Measurements from ENCODE around the gene NSUN2. TPM values are rescaled to one million over a fixed set of nuclear protein-coding genes. Genes with fewer than 3 reads are reported as not detected.

NSUN2 gene
- total RNA-seq, 1 donor from 2014 or later: 78.1 TPM

DNA sequence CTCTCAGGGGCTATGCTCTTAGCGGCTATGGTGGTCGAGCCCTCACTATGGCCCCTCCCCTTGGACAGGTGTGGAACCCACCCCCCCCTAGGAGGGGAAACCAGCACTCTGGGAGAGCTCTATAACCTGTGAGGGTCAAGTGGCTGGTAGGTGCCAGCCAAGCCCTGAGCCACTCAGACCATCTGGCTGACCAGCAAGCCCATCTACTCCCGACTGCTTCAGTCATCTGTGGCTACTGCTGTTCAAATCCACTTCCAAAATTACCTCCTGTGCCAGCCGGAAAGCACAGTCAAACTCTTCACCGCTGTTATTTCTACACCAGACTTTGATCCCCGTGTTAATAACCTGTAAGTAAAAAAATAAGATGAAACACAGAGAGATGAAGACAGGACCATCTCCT, 28.5 kb downstream of the NSUN2 start:
- DNase-seq (ENCODE audit: low read depth): no peak

DNA sequence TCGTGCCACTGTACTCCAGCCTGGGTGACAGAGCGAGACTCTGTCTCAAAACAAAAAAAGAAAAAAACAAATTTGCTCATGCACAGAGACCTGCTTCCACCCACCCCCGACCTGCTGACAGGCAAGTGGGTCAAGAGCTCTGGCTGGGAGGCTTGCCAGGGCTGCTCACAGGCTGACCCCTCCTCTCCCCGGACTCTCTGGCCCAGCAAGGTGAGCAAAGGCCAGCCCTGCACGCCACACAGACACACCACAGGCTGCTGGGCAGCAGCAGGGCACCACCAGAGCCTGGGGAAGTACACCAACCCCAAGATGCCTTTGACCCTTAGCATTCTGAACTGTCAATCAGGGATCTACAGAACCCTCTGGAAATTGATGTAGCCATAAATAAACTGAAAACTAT, 29.2 kb downstream of the NSUN2 start:
- DNase-seq (ENCODE audit: low read depth): no peak

DNA sequence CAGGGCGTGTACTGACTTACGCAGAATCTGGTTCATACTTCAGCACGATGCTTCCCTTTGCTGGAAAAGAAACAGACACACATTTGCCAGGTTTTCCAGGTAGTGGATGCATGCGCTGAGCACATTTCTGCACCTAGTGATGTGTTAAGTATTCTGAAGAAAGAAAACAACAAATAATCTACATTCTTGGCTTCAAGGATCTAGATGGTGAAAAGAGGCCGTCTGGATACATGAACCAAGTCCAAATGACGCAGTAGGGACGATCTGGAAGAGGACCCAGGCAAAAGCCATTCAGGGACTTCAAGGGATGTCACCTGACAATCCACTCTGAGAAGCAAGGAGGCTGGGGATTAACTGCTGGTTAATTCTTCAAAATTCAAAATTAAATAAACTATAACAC, 30.4 kb downstream of the NSUN2 start:
- no peak for DNase-seq (ENCODE audit: low read depth)

DNA sequence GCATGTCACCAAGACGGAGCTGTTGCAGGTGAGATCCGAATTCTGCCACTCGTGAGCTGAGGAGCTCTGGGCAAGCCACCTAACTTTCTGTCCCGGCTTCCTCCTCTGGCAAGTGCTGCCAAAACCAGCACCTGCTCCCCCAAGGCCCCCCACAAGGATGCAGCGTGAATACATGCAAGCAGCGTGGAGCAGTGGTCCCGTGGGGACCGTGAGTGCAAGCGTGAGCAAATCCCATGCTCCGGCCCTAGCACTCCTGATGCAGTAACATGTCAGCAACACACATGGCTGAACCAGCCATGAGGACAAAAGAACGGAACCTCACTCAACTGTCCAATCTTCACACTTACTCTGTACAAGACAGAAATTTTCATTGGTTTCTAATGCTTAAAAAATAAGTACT, 31.0 kb downstream of the NSUN2 start:
- no peak for DNase-seq (ENCODE audit: low read depth)

DNA sequence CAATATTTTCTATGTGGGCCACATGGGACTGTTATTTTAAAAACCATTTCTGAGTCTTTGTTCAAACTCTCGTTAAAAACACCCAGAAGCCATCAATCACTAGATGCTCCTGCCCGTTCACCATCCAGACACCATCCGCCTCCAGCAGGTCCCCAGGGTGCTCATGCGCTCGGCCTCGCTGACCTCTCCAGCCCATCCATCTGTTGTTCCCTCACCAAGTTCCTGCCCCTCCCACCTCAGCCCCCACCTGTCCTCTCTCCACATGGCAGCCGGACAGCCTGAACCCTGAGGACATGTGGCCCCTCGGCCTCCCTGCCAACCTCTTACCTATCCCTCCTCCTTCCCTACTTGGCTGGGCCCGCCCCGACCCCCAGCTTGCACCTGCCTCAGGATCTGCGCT, 31.6 kb downstream of the NSUN2 start:
- no peak for DNase-seq (ENCODE audit: low read depth)

GRCh38 chr5:6599739-6600138, 33.1 kb downstream of the NSUN2 start:
- no peak for DNase-seq (ENCODE audit: low read depth)

DNA sequence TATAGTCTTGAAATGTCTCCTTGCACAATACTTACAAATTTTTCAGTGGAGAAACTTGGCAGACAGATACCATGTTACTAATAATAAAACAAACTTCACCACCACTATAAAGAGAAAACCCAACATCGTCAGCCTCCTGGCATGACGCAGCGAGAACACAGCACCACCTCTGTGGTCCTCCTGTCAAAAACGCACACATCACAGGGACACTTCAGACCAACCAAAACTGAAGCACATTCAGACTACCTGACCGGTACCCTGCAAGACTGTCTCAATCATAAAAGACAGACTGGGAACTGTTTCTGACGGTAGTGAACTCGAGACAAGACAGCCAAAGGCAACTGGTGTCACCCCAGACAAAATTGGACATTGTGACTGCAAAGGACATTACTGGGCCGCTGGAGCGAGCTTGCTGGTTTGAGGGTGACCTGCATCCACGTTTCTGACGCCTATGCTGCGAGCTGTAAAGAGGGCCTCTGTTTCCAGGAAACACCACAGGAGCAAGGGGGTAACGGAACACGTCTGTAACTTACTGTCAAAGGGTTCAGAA, 34.4 kb downstream of the NSUN2 start:
- DNase-seq (ENCODE audit: low read depth): no peak

DNA sequence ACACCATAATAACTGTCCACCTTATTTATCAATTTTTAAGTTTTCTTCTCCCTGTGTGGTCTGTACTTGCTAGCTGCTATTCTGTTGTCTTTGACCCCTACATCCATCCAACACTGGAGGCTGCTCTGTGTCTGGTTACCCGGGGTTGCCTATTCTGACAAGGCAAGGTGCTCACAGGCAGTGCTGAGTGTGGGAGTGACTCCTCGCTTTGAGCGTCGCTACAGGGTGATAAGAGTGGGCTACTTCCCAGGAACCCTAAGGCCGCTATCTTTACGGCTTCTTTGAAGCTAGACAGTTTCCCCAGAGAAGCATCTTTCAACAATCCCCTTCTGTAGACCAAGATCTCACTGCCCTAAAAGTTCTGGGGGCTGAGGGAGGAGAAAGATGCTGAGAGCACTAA, 35.3 kb downstream of the NSUN2 start:
- DNase-seq (ENCODE audit: low read depth): no peak

DNA sequence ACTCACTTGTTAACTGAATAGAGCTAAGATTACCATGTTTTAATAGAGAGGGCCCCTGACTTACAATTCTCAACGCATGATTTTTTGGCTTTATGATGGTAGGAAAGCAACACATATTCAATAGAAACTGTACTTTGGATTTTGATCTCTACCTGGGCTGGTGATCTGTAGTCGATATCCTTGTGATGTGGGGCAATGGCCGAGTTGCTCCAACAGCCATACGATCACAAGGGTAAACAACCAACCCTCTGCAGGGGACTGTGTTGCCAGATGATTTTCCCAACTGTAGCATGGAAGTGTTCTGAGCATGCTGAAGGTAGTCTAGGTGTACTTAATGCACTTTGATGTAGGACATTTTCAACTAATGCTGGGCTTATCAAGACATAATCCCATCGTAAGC, 36.5 kb downstream of the NSUN2 start:
- no peak for DNase-seq (ENCODE audit: low read depth)

DNA sequence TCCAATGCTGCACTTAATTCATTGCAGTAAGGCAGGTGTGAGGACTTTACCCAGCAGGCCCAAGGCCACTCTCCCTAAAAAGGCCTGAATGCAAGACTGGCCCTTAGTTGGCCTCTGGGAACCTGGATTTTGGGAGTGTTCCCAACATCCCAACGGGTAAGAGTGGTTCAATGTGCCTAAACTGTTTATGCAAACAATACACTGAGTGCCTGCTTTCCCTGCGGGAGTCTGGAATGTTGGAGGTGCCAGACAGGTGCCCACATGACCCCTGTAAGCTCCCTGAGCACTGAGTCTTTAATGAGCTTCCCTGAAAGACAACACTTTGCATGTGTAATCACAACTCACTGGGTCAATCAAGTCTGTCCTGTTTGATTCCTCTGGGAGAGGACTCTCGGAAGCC, 37.4 kb downstream of the NSUN2 start:
- no peak for DNase-seq (ENCODE audit: low read depth)

- no peak for DNase-seq (ENCODE audit: low read depth)
Observed at GRCh38 chr5:6594066-6594465, 38.8 kb downstream of the NSUN2 start.

DNA sequence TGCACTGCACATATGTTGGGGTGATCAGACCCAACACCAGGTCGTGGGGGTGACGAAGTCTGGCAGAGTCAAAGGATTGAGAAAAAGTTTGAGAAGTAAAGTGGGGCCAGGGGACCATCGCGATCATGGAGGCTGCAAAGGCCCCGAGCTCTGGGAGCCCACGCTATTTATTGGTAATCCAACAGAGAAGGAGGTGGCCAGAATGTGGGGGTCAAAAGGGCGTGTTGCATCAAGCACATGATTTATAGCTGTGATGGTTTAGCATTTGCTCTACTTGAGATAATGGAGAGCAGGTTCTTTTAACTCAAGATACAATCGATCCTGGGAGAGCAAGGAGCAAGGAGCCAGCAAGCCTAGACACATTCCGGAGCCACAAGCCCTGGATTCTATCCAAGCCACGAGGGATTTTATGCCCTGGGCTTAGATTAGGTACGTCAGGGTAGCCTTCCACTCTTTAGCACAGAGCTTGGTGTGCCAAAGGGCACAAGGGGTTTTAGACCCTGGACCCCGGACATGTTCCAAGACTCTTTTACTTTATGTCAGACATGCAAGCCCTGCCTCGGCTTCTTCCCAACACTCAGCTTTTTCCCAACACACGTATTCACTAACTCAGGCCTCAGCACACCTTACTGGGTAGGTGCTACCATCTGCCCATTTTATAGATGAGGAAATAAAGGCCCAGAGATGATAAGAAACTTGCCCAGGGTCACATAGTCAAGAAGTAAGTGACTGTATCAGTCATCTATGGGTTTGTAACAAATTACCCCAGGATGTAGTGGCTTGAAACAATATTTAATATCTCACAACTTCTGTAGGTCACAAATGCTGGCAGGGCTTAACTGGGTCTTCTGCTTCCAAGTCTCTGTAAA, 39.5 kb downstream of the NSUN2 start:
- no peak for DNase-seq (ENCODE audit: low read depth)

GRCh38 chr5:6592601-6593000, 40.2 kb downstream of the NSUN2 start:
- DNase-seq (ENCODE audit: low read depth): peak; percentile 20

DNA sequence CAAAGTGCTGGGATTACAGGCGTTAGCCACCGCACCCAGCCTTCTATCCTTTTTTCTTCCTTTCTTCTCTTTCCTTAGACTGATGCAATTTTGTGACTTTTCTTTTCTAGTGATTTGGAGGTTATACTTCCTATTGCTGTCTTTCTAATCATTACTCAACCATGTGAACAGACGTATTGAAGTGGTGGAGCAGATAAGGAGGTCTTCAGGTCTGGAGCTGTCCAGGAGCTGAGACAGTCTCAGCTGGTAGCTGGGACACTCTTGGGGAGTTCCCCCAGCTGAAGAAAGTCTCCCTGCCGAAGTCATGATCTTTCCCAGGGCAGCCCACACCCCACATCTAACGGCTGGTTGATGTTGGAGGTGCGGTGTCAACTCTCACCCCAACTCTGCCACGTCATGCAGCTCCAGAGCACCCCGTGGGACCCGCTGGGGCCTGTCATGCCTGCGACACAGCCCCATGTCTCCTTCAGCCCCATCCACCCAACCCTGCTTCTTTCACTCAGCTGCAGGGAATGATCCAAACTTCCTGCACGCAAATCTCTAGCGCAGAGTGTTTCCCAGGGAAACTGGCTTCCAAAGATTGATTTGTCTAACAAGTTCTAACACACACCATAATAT, 41.1 kb downstream of the NSUN2 start:
- no peak for DNase-seq (ENCODE audit: low read depth)

DNA sequence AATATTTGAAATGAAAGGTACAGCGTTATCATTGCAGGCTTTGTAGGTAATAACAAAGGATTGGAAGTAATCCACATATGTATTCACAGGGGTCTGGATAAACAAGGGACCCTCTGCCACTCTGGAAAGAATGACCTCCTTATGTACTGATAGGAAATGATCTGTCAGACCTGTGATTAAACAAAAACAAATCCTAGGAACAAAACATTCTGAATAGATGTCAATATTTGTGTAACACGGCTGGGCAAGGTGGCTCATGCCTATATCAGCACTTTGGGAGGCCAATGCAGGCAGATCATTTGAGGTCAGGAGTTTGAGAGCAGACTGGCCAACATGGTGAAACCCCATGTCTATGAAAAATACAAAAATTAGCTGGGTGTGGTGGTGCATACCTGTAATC, 42.3 kb downstream of the NSUN2 start:
- DNase-seq (ENCODE audit: low read depth): no peak

GRCh38 chr5:6587171-6587570, 45.7 kb downstream of the NSUN2 start:
- DNase-seq (ENCODE audit: low read depth): no peak

- no peak for DNase-seq (ENCODE audit: low read depth)
Observed at GRCh38 chr5:6586647-6587042, 46.2 kb downstream of the NSUN2 start.

- DNase-seq (ENCODE audit: low read depth): no peak
Observed at GRCh38 chr5:6585939-6586646, 46.8 kb downstream of the NSUN2 start.

- DNase-seq (ENCODE audit: low read depth): no peak
Observed at GRCh38 chr5:6585168-6585567, 47.7 kb downstream of the NSUN2 start.

- no peak for DNase-seq (ENCODE audit: low read depth)
Observed at GRCh38 chr5:6584727-6585126, 48.1 kb downstream of the NSUN2 start.

- DNase-seq (ENCODE audit: low read depth): no peak
Observed at GRCh38 chr5:6584101-6584645, 48.7 kb downstream of the NSUN2 start.
